Upper lobe of left lung (tissue), 4 donors: Measurements from ENCODE around the gene RMDN2.
"Not testable (repeated sequence)": the region's sequence is repeated elsewhere in the genome, so short reads cannot be mapped to it uniquely, and the experiment has no call there.

ENCODE experiments used
- CTCF ChIP-seq, 6 experiments: fragments of 450-650 bp in 4 of 6; fragments of 200-600 bp in 2 of 6; sonication (generic) in 2 of 6; IDR thresholded peaks; one replicate each; pipeline ENCODE4 v1.5.1; 2016 to 2019; ENCODE audit warnings: antibody characterized with exemption in 6 of 6
- POLR2A ChIP-seq, 4 donors: fragments of 450-650 bp; IDR thresholded peaks; one replicate each; pipeline ENCODE4 v1.5.1; 2016 to 2017; ENCODE audit warnings: antibody characterized with exemption in 4 of 4, mild to moderate bottlenecking in 2 of 4
- POLR2AphosphoS5 ChIP-seq, 2 donors: sonication (generic); formaldehyde crosslinking; IDR thresholded peaks; one replicate each; pipeline ENCODE4 v1.5.1; 2017; ENCODE audit warnings: antibody characterized with exemption in 2 of 2

GRCh38 chr2:37932873-37933272, 7.8 kb downstream of the RMDN2 start:
- TF ChIP-seq POLR2AphosphoS5, CTCF, POLR2A (IDR thresholded peaks at IDR 0.05): not testable (repeated sequence)
